WTC11 (cell line): ENCODE results near the gene TOR4A. TPM values are rescaled to one million over a fixed set of nuclear protein-coding genes. Genes with fewer than 3 reads are reported as not detected.
"Not testable (repeated sequence)": the region's sequence is repeated elsewhere in the genome, so short reads cannot be mapped to it uniquely, and the experiment has no call there.

Experiments used
- ATAC-seq: fragments of 200-7000 bp; cut with Tn5 transposase; 2 replicates; pipeline ENCODE4 v1.10.0; 2021; ENCODE audit warnings: mild to moderate bottlenecking, moderate library complexity
- CTCF ChIA-PET: fragments of 300-600 bp; sonication (Branson Sonifier 250); formaldehyde crosslinking; loops from one replicate; lab custom pipeline; 2021; ENCODE audit warnings: antibody characterized with exemption; lab: Charles Lee
- POLR2A ChIA-PET: fragments of 350-600 bp; sonication (Branson Sonifier 250); formaldehyde crosslinking; loops from one replicate; lab custom pipeline; 2021; ENCODE audit warnings: antibody characterized with exemption; lab: Charles Lee
- DNase-seq: peaks from one replicate; pipeline ENCODE4 v3.0.0; 2021; ENCODE audit warnings: low spot score
- H3K27ac Mint-ChIP-seq: 2 replicates; pipeline ENCODE4 v1.8.0; 2021; ENCODE audit warnings: mixed read lengths
- H3K27me3 Mint-ChIP-seq: 2 replicates; pipeline ENCODE4 v1.8.0; 2021; ENCODE audit warnings: low read depth, mild to moderate bottlenecking, moderate library complexity, mixed read lengths
- H3K36me3 Mint-ChIP-seq: 2 replicates; pipeline ENCODE4 v1.8.0; 2021; ENCODE audit warnings: mixed read lengths
- H3K4me1 Mint-ChIP-seq: 2 replicates; pipeline ENCODE4 v1.8.0; 2022; ENCODE audit warnings: mixed read lengths
- H3K4me3 Mint-ChIP-seq: 2 replicates; pipeline ENCODE4 v1.8.0; 2021; ENCODE audit warnings: mild to moderate bottlenecking, moderate library complexity, mixed read lengths
- H3K9me3 Mint-ChIP-seq: 2 replicates; pipeline ENCODE4 v1.8.0; 2021; ENCODE audit warnings: mixed read lengths
- GTF2I ChIP-seq: fragments of 250-450 bp; sonication (Bioruptor Pico); conservative IDR thresholded peaks from 2 replicates; pipeline ENCODE4 v1.4.0; 2021; ENCODE audit warnings: mild to moderate bottlenecking
- IRF2 ChIP-seq: sonication (generic); formaldehyde crosslinking; IDR thresholded peaks from 2 replicates; pipeline ENCODE4 v1.8.0; 2022; ENCODE audit warnings: low read depth, missing genetic modification reagents, borderline replicate concordance
- JUN ChIP-seq: sonication (generic); formaldehyde crosslinking; IDR thresholded peaks from 2 replicates; pipeline ENCODE4 v1.8.0; 2023; ENCODE audit warnings: mild to moderate bottlenecking, missing genetic modification reagents
- MYBL2 ChIP-seq: sonication (generic); formaldehyde crosslinking; IDR thresholded peaks from 2 replicates; pipeline ENCODE4 v1.8.1; 2023; ENCODE audit warnings: mild to moderate bottlenecking, moderate library complexity, missing genetic modification reagents
- NFATC4 ChIP-seq: fragments of 250-450 bp; sonication (Bioruptor Pico); IDR thresholded peaks from 2 replicates; pipeline ENCODE4 v1.9.0; 2021; ENCODE audit warnings: mild to moderate bottlenecking
- NFYB ChIP-seq: sonication (generic); formaldehyde crosslinking; conservative IDR thresholded peaks from 2 replicates; pipeline ENCODE4 v1.8.0; 2022; ENCODE audit warnings: low read depth, missing genetic modification reagents
- NR2C2 ChIP-seq: sonication (generic); formaldehyde crosslinking; IDR thresholded peaks from 2 replicates; pipeline ENCODE4 v1.8.0; 2022; ENCODE audit warnings: mild to moderate bottlenecking, missing genetic modification reagents
- NR3C1 ChIP-seq: sonication (generic); formaldehyde crosslinking; conservative IDR thresholded peaks from 2 replicates; pipeline ENCODE4 v1.8.1; 2023; ENCODE audit warnings: low read depth, mild to moderate bottlenecking, missing genetic modification reagents
- OVOL2 ChIP-seq: fragments of 250-450 bp; sonication (Bioruptor Pico); IDR thresholded peaks from 2 replicates; pipeline ENCODE4 v1.9.0; 2021; ENCODE audit warnings: mild to moderate bottlenecking, borderline replicate concordance
- RELA ChIP-seq: sonication (generic); formaldehyde crosslinking; IDR thresholded peaks from 2 replicates; pipeline ENCODE4 v1.8.1; 2022; ENCODE audit warnings: missing genetic modification reagents, mild to moderate bottlenecking, borderline replicate concordance
- ZMAT4 ChIP-seq: fragments of 250-450 bp; sonication (Bioruptor Pico); IDR thresholded peaks from 2 replicates; pipeline ENCODE4 v1.9.0; 2021; ENCODE audit warnings: mild to moderate bottlenecking
- ZNF219 ChIP-seq: sonication (generic); formaldehyde crosslinking; IDR thresholded peaks from 2 replicates; pipeline ENCODE4 v1.8.0; 2023; ENCODE audit warnings: missing genetic modification reagents, mild to moderate bottlenecking, borderline replicate concordance
- ZNF423 ChIP-seq: fragments of 250-450 bp; sonication (Bioruptor Pico); IDR thresholded peaks from 2 replicates; pipeline ENCODE4 v2.1.2; 2022; ENCODE audit warnings: mild to moderate bottlenecking, moderate library complexity
- ZNF671 ChIP-seq: fragments of 250-450 bp; sonication (Bioruptor Pico); IDR thresholded peaks from 2 replicates; pipeline ENCODE4 v1.8.0; 2021; ENCODE audit warnings: mild to moderate bottlenecking
- total RNA-seq: library from RNA; stranded (reverse); gene quantifications from 3 replicates; pipeline ENCODE4 v1.2.3, GENCODE V29; 2021
- TF ChIP-seq, protein P1 (sequence below): fragments of 250-450 bp; sonication (Bioruptor Pico); IDR thresholded peaks from 2 replicates; pipeline ENCODE4 v1.9.0; 2021; ENCODE audit warnings: mild to moderate bottlenecking
- TF ChIP-seq, protein P2 (sequence below): sonication (generic); formaldehyde crosslinking; IDR thresholded peaks from 2 replicates; pipeline ENCODE4 v1.8.1; 2023; ENCODE audit warnings: mild to moderate bottlenecking, missing genetic modification reagents
- TF ChIP-seq, protein P3 (sequence below): sonication (generic); formaldehyde crosslinking; IDR thresholded peaks from 2 replicates; pipeline ENCODE4 v1.8.0; 2022; ENCODE audit warnings: missing genetic modification reagents

The TOR4A gene
- total RNA-seq, 1 experiment from 2014 or later: 7.3 TPM

DNA sequence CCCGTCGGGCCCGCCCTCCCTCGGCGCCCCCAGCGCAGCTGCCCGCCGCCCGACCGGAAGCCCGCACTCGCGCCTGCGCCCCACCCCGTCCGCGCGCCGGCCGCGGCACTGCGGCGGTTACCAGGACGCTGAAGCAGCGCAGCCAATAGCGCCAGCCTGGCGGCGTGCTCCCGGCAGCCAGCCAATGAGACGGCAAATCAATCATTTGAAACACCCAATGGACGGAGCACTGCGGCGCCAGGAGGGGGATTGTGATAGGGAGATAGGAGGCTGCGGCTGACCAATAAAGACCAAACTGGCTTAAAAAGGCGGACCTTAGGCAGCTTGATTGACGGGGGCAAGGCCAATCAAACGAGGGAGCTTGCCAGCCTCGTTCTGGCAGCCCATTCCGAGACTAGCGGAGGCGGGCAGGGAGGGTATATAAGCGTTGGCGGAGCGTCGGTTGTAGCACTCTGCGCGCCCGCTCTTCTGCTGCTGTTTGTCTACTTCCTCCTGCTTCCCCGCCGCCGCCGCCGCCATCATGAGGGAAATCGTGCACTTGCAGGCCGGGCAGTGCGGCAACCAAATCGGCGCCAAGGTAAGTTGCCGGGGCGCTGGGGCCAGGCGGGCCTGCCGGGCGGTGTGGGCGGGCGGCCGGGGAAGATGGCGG, 36.6 kb upstream of the TOR4A start, which contains the start of gene TUBB4B (continued):
- TF ChIP-seq GTF2I (CRISPR knock-in tag) (no peak), ZNF423 (CRISPR knock-in tag) (no peak), OVOL2 (CRISPR knock-in tag) (no peak; the same call in 1 of the 2 replicates), RELA (CRISPR knock-in tag) (no peak), ZNF219 (CRISPR knock-in tag) (no peak), JUN (peak; percentile 61; the same call in 1 of the 2 replicates), ZNF671 (CRISPR knock-in tag) (no peak), MYBL2 (CRISPR knock-in tag) (peak; percentile 87), IRF2 (CRISPR knock-in tag) (no peak), NFYB (peak; percentile 100)
- TF ChIP-seq, protein P1, sequence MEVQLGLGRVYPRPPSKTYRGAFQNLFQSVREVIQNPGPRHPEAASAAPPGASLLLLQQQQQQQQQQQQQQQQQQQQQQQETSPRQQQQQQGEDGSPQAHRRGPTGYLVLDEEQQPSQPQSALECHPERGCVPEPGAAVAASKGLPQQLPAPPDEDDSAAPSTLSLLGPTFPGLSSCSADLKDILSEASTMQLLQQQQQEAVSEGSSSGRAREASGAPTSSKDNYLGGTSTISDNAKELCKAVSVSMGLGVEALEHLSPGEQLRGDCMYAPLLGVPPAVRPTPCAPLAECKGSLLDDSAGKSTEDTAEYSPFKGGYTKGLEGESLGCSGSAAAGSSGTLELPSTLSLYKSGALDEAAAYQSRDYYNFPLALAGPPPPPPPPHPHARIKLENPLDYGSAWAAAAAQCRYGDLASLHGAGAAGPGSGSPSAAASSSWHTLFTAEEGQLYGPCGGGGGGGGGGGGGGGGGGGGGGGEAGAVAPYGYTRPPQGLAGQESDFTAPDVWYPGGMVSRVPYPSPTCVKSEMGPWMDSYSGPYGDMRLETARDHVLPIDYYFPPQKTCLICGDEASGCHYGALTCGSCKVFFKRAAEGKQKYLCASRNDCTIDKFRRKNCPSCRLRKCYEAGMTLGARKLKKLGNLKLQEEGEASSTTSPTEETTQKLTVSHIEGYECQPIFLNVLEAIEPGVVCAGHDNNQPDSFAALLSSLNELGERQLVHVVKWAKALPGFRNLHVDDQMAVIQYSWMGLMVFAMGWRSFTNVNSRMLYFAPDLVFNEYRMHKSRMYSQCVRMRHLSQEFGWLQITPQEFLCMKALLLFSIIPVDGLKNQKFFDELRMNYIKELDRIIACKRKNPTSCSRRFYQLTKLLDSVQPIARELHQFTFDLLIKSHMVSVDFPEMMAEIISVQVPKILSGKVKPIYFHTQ (CRISPR knock-in tag): no peak

DNA sequence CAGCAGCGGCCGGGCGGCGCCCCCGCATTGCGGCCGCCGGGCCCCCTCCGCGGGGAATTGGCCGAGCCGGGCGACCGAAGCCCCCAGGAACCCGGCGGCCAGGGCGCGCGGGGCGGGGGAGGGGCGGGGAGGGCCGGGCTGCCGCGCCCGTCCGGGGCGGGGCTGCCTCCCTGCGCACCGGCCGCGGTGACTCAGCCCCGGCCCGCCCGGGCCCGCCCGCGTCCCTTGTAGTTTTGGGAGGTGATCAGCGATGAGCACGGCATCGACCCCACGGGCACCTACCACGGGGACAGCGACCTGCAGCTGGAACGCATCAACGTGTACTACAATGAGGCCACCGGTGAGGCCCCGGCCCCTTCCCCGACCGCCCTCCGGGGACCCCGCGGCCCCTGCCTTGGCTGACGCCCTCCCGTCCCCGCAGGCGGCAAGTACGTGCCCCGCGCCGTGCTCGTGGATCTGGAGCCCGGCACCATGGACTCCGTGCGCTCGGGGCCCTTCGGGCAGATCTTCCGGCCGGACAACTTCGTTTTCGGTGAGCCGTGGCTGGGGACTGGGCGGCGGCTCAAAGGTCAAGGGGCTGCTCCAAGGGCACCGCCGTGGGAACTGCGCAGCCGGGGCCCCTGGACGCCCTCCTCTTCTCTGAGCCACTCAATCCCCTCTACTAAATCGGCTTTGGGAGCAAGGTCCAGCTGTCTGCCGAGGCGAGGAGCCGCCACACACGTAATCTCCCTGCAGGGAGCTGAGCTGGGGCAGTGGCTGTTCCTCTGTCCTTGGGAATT, 35.8 kb upstream of the TOR4A start:
- H3K36me3 Mint-ChIP-seq: peaks cover 20% of the 10 kb centered on the region
- H3K4me3 Mint-ChIP-seq: peak overlapping the region; percentile 81
- ATAC-seq (no peak), DNase-seq (no peak)
- ChIA-PET CTCF (interaction anchor here (1.0 to 2.4 kb wide), 15 partner anchors 10 to 212 kb away, joined by 3 to 14 read pairs (median 5); partner anchors contain the start of genes CYSRT1, RNF224 and TOR4A), POLR2A (interaction anchor here (0.9 to 1.8 kb wide), 11 partner anchors 11 to 654 kb away, joined by 3 to 30 read pairs (median 4); partner anchors contain the start of genes MAN1B1, STPG3 and TOR4A)
- TF ChIP-seq NR3C1 (0 out of 2 replicates have a peak, but pooled peaks have one; percentile 37), NR2C2 (CRISPR knock-in tag) (no peak)
- TF ChIP-seq, protein P2, sequence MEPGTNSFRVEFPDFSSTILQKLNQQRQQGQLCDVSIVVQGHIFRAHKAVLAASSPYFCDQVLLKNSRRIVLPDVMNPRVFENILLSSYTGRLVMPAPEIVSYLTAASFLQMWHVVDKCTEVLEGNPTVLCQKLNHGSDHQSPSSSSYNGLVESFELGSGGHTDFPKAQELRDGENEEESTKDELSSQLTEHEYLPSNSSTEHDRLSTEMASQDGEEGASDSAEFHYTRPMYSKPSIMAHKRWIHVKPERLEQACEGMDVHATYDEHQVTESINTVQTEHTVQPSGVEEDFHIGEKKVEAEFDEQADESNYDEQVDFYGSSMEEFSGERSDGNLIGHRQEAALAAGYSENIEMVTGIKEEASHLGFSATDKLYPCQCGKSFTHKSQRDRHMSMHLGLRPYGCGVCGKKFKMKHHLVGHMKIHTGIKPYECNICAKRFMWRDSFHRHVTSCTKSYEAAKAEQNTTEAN (CRISPR knock-in tag): 0 out of 2 replicates have a peak, but pooled peaks have one; percentile 3
- H3K9me3 Mint-ChIP-seq: no peaks in the 10 kb centered on the region
- H3K27ac Mint-ChIP-seq: no peak overlapping the region
- peaks cover 39% of the 10 kb centered on the region for H3K4me1 Mint-ChIP-seq
- no peaks in the 10 kb centered on the region for H3K27me3 Mint-ChIP-seq

DNA sequence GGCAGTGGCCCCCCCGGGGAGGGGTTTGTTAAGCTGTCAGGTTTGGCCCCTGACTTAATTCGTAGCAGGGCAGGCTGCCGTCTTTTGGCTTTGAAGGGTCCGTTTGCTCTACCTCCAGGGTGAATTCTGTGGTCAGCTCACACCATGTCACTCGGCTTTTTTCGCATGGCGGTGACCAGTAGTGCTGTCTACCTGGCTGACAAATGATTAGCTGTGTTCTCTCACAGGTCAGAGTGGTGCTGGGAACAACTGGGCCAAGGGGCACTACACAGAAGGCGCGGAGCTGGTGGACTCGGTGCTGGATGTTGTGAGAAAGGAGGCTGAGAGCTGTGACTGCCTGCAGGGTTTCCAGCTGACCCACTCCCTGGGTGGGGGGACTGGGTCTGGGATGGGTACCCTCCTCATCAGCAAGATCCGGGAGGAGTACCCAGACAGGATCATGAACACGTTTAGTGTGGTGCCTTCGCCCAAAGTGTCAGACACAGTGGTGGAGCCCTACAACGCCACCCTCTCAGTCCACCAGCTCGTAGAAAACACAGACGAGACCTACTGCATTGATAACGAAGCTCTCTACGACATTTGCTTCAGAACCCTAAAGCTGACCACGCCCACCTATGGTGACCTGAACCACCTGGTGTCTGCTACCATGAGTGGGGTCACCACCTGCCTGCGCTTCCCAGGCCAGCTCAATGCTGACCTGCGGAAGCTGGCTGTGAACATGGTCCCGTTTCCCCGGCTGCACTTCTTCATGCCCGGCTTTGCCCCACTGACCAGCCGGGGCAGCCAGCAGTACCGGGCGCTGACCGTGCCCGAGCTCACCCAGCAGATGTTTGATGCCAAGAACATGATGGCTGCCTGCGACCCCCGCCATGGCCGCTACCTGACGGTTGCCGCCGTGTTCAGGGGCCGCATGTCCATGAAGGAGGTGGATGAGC, 35.0 kb upstream of the TOR4A start:
- Mint-ChIP-seq H3K27me3 (no peaks in the 10 kb centered on the region; the same call in 1 of the 2 replicates), H3K4me3 (peak overlapping the region; percentile 81), H3K9me3 (no peaks in the 10 kb centered on the region), H3K4me1 (peaks cover 36% of the 10 kb centered on the region), H3K36me3 (peaks cover 20% of the 10 kb centered on the region), H3K27ac (peak overlapping the region; percentile 74)
- CTCF ChIA-PET: no interaction called here
- DNase-seq (no peak), ATAC-seq (no peak)
- POLR2A ChIA-PET: interaction anchor here (1.0 to 1.2 kb wide), 3 partner anchors 12 to 156 kb away, joined by 3 read pairs; partner anchors contain the start of gene MAN1B1
- no peak for TF ChIP-seq ZMAT4 (CRISPR knock-in tag)
- TF ChIP-seq NFATC4 (CRISPR knock-in tag): no peak
- TF ChIP-seq, protein P3, sequence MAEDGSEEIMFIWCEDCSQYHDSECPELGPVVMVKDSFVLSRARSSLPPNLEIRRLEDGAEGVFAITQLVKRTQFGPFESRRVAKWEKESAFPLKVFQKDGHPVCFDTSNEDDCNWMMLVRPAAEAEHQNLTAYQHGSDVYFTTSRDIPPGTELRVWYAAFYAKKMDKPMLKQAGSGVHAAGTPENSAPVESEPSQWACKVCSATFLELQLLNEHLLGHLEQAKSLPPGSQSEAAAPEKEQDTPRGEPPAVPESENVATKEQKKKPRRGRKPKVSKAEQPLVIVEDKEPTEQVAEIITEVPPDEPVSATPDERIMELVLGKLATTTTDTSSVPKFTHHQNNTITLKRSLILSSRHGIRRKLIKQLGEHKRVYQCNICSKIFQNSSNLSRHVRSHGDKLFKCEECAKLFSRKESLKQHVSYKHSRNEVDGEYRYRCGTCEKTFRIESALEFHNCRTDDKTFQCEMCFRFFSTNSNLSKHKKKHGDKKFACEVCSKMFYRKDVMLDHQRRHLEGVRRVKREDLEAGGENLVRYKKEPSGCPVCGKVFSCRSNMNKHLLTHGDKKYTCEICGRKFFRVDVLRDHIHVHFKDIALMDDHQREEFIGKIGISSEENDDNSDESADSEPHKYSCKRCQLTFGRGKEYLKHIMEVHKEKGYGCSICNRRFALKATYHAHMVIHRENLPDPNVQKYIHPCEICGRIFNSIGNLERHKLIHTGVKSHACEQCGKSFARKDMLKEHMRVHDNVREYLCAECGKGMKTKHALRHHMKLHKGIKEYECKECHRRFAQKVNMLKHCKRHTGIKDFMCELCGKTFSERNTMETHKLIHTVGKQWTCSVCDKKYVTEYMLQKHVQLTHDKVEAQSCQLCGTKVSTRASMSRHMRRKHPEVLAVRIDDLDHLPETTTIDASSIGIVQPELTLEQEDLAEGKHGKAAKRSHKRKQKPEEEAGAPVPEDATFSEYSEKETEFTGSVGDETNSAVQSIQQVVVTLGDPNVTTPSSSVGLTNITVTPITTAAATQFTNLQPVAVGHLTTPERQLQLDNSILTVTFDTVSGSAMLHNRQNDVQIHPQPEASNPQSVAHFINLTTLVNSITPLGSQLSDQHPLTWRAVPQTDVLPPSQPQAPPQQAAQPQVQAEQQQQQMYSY (CRISPR knock-in tag): no peak

- not testable (repeated sequence) for H3K9me3 Mint-ChIP-seq, DNase-seq, ATAC-seq, H3K27me3 Mint-ChIP-seq, H3K27ac Mint-ChIP-seq
- Mint-ChIP-seq H3K36me3 (peaks cover 20% of the 10 kb centered on the region), H3K4me3 (peak overlapping the region; percentile 81), H3K4me1 (peaks cover 35% of the 10 kb centered on the region)
- CTCF ChIA-PET: interaction anchor here (2.1 kb wide), 1 partner anchor 8 kb away, joined by 7 read pairs; no protein-coding TSS in a partner anchor
- POLR2A ChIA-PET: interaction anchor here (1.2 kb wide), 1 partner anchor 11 kb away, joined by 3 read pairs; no protein-coding TSS in a partner anchor
These were observed 34.3 kb upstream of the TOR4A start for GRCh38 chr9:137243266-137243625.
